K562 (cell line): Measurements from ENCODE around the gene SYNJ2. TPM values are rescaled to one million over a fixed set of nuclear protein-coding genes. Genes with fewer than 3 reads are reported as not detected.

ENCODE experiments used
- ATAC-seq: fragments of 200-7000 bp; cut with Tn5 transposase; 3 replicates; pipeline ENCODE4 v1.9.1; 2020; ENCODE audit warnings: moderate library complexity
- BruUV-seq: library from RNA; stranded (reverse); fragments of 400-500 nt; replicated peaks from 2 replicates; lab custom pipeline; 2021; lab: Mats Ljungman, UMichigan
- CTCF ChIA-PET: fragments of 300-600 bp; formaldehyde crosslinking; extraction: SDS; loops from one replicate; lab custom pipeline; 2021; ENCODE audit warnings: low intra/inter-chr PET ratio; lab: Yijun Ruan, JAX
- POLR2A ChIA-PET: fragments of 300-600, 350-650 bp; sonication (Branson Sonifier 250); formaldehyde crosslinking; extraction: SDS; loops from one replicate; lab custom pipeline; 2021; ENCODE audit warnings: antibody characterized with exemption, inconsistent platforms; lab: Yijun Ruan, JAX
- DNase-seq, 4 experiments: peaks; one replicate each; pipeline versions ENCODE4 v3.0.0 to v3.0.0-alpha.2; 2011 to 2018; ENCODE audit warnings: low spot score in 3 of 4, mixed read lengths in 3 of 4; ENCODE audit errors: extremely low read depth in 1 of 4
- FAIRE-seq: peaks from 2 replicates; lab custom pipeline; 2011; peaks lifted over from hg19 to GRCh38; lab: Jason Lieb, UNC
- H2AFZ ChIP-seq: 2 replicates; pipeline ENCODE4 v1.6.0; 2011; ENCODE audit warnings: low read depth, low read length, control low read depth, inconsistent platforms
- H3K27ac ChIP-seq: fragments of 200-600 bp; 3 replicates; pipeline ENCODE4 v1.8.0; 2011; ENCODE audit warnings: low read depth, mild to moderate bottlenecking, control low read depth, inconsistent platforms, low read length, moderate library complexity, mixed read lengths; ENCODE audit errors: extremely low read depth
- H3K27me3 ChIP-seq, 2 experiments: fragments of 300-600 bp in 1 of 2; 2 replicates in 1 of 2; 3 replicates in 1 of 2; pipeline versions ENCODE4 v1.6.0 to v1.8.0; 2011; ENCODE audit warnings: inconsistent platforms in 2 of 2, low read length in 2 of 2, mild to moderate bottlenecking in 1 of 2, mixed read lengths in 1 of 2, moderate library complexity in 1 of 2; ENCODE audit not compliant: control insufficient read depth in 2 of 2, insufficient read depth in 2 of 2
- H3K36me3 ChIP-seq: fragments of 300-600 bp; 3 replicates; pipeline ENCODE4 v1.8.0; 2011; ENCODE audit warnings: mild to moderate bottlenecking, low read length, inconsistent platforms; ENCODE audit not compliant: control insufficient read depth, insufficient read depth
- H3K4me1 ChIP-seq, 2 experiments: fragments of 200-600 bp in 1 of 2; replicated peaks in 1 of 2; 2 replicates in 1 of 2; 3 replicates in 1 of 2; pipeline versions ENCODE4 v1.5.1 to v1.8.0; 2011; ENCODE audit warnings: inconsistent platforms in 2 of 2, low read length in 2 of 2, mild to moderate bottlenecking in 1 of 2, mixed read lengths in 1 of 2, moderate library complexity in 1 of 2; ENCODE audit not compliant: control insufficient read depth in 2 of 2, insufficient read depth in 2 of 2
- H3K4me2 ChIP-seq: 2 replicates; pipeline ENCODE4 v1.6.1; 2011; ENCODE audit warnings: low read length, control low read depth, inconsistent platforms, mixed read lengths; ENCODE audit not compliant: insufficient read depth
- H3K4me3 ChIP-seq: fragments of 200-600 bp; sonication (generic), shearing (Covaris generic); 2 replicates; pipeline ENCODE4 v1.5.1; 2016; ENCODE audit warnings: control low read depth, inconsistent platforms
- H3K79me2 ChIP-seq: fragments of 200-600 bp; 3 replicates; pipeline ENCODE4 v1.8.0; 2011; ENCODE audit warnings: low read length, inconsistent platforms; ENCODE audit not compliant: control insufficient read depth, insufficient read depth
- H3K9ac ChIP-seq, 2 experiments: 2 replicates each; pipeline versions ENCODE4 v1.6.0 to v1.6.1; 2011; ENCODE audit warnings: low read depth in 2 of 2, low read length in 2 of 2, control low read depth in 1 of 2, inconsistent platforms in 1 of 2, mild to moderate bottlenecking in 1 of 2, mixed read lengths in 1 of 2; ENCODE audit not compliant: insufficient read depth in 1 of 2
- H3K9me1 ChIP-seq: one replicate; pipeline ENCODE4 v1.6.0; 2011; ENCODE audit warnings: inconsistent platforms, mild to moderate bottlenecking, low read length, moderate library complexity; ENCODE audit not compliant: control insufficient read depth, insufficient read depth
- H3K9me3 ChIP-seq: replicated peaks from 2 replicates; pipeline ENCODE4 v1.5.1; 2011; ENCODE audit warnings: low read depth, low read length, inconsistent platforms; ENCODE audit not compliant: control insufficient read depth, insufficient read depth
- H4K20me1 ChIP-seq: replicated peaks from 2 replicates; pipeline ENCODE4 v1.6.1; 2011; ENCODE audit warnings: low read length, inconsistent platforms, mixed read lengths; ENCODE audit not compliant: control insufficient read depth, insufficient read depth
- ARID1B ChIP-seq: fragments of 450-650 bp; IDR thresholded peaks from 2 replicates; pipeline ENCODE4 v1.6.1; 2016; ENCODE audit warnings: antibody characterized with exemption, mild to moderate bottlenecking, inconsistent platforms
- FOXM1 ChIP-seq, 2 experiments: fragments of 450-650 bp in 1 of 2; sonication (generic) in 1 of 2; formaldehyde crosslinking in 1 of 2; IDR thresholded peaks; 2 replicates each; pipeline versions ENCODE4 v1.6.1 to v1.9.0; 2017 to 2022; ENCODE audit warnings: low read depth in 2 of 2, mild to moderate bottlenecking in 2 of 2, missing genetic modification reagents in 1 of 2, moderate library complexity in 1 of 2
- JUN ChIP-seq, 2 experiments: sonication (generic) in 1 of 2; formaldehyde crosslinking in 1 of 2; IDR thresholded peaks; 2 replicates each; pipeline versions ENCODE4 v1.6.1 to v1.8.0; 2012 to 2022; ENCODE audit warnings: borderline replicate concordance in 2 of 2, mild to moderate bottlenecking in 2 of 2, improper control_type of control experiment in 1 of 2, low read depth in 1 of 2, low read length in 1 of 2, missing genetic modification reagents in 1 of 2
- MNT ChIP-seq, 2 experiments: fragments of 450-650 bp; conservative IDR thresholded peaks; 2 replicates each; pipeline ENCODE4 v1.6.1; 2017; ENCODE audit warnings: mild to moderate bottlenecking in 2 of 2, moderate library complexity in 2 of 2
- NCOR1 ChIP-seq: fragments of 450-650 bp; IDR thresholded peaks from 2 replicates; pipeline ENCODE4 v1.6.1; 2016; ENCODE audit warnings: mild to moderate bottlenecking, moderate library complexity
- POLR3G ChIP-seq: IDR thresholded peaks from 2 replicates; pipeline ENCODE4 v1.6.1; 2011; ENCODE audit not compliant: insufficient read length, insufficient replicate concordance; ENCODE audit errors: extremely low read depth
- SRSF7 ChIP-seq: fragments of 200-400 bp; formaldehyde crosslinking; optimal IDR thresholded peaks from 2 replicates; pipeline ENCODE3; 2017; ENCODE audit warnings: mild to moderate bottlenecking, low read depth, low read length
- ZNF212 ChIP-seq: fragments of 450-650 bp; formaldehyde crosslinking; IDR thresholded peaks from 2 replicates; pipeline ENCODE4 v1.4.0; 2020; ENCODE audit warnings: mild to moderate bottlenecking
- WGBS: fragments of 100-300 bp; shearing (Covaris generic); methylation state at CpG from one replicate; pipeline ENCODE4 v1.1.6; 2016; ENCODE audit warnings: low coverage, mixed read lengths; ENCODE audit not compliant: insufficient coverage; ENCODE audit errors: missing lambda C conversion rate; 5-methylcytosine and 5-hydroxymethylcytosine counted together
- in situ Hi-C: fragments of 300-500 bp; cut with MboI; formaldehyde crosslinking; loops from 4 replicates; pipeline ENCODE4 v1.15.0; 2018; ENCODE audit warnings: inconsistent platforms, mixed read lengths
- intact Hi-C: fragments of 100-400 bp; cut with micrococcal nuclease; formaldehyde crosslinking; loops from 2 replicates; pipeline ENCODE4 v1.14.2; 2022
- polyA plus RNA-seq, 8 experiments: library from polyadenylated mRNA; depleted of rRNA in 4 of 8; stranded (reverse) in 5 of 8; unstranded in 3 of 8; fragments of >200 nt; fragmentation: Nextera tagmentation in 2 of 8; fragmentation: Illumina TruSeq in 1 of 8; extraction: Ambion mirVana in 2 of 8; extraction: Trizol in 1 of 8; gene quantifications; 2 replicates each; pipeline versions ENCODE4 v1.2.1 to v1.2.3, GENCODE V29; 2011 to 2014; ENCODE audit warnings: inconsistent platforms in 1 of 8, missing spikeins in 1 of 8
- total RNA-seq, 7 experiments: library from RNA; depleted of rRNA in 6 of 7; stranded (reverse); fragments of >200 nt in 6 of 7; fragmentation: Illumina TruSeq in 2 of 7; extraction: Trizol in 2 of 7; gene quantifications; 2 replicates each; pipeline versions ENCODE4 v1.2.1 to v1.2.3, GENCODE V29; 2011 to 2021; ENCODE audit warnings: low replicate concordance in 1 of 7
- TF ChIP-seq, protein P1 (sequence below): sonication (generic); formaldehyde crosslinking; IDR thresholded peaks from 2 replicates; pipeline ENCODE4 v1.8.0; 2022; ENCODE audit warnings: missing genetic modification reagents, mild to moderate bottlenecking, borderline replicate concordance

Gene SYNJ2
- total and polyA plus RNA-seq, 9 of the 15 experiments (the other 6 are each of a cell fraction or from before 2014, with no cell fraction given) = 3.0 to 27.7 (median 17.8) TPM

- TF ChIP-seq, protein P1, sequence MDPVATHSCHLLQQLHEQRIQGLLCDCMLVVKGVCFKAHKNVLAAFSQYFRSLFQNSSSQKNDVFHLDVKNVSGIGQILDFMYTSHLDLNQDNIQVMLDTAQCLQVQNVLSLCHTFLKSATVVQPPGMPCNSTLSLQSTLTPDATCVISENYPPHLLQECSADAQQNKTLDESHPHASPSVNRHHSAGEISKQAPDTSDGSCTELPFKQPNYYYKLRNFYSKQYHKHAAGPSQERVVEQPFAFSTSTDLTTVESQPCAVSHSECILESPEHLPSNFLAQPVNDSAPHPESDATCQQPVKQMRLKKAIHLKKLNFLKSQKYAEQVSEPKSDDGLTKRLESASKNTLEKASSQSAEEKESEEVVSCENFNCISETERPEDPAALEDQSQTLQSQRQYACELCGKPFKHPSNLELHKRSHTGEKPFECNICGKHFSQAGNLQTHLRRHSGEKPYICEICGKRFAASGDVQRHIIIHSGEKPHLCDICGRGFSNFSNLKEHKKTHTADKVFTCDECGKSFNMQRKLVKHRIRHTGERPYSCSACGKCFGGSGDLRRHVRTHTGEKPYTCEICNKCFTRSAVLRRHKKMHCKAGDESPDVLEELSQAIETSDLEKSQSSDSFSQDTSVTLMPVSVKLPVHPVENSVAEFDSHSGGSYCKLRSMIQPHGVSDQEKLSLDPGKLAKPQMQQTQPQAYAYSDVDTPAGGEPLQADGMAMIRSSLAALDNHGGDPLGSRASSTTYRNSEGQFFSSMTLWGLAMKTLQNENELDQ = no peak
- TF ChIP-seq NCOR1 = no peak
- TF ChIP-seq ZNF212 (CRISPR knock-in tag) = no peak
- no peak for TF ChIP-seq JUN (IDR thresholded peaks at IDR 0.05; ENCODE audit: borderline replicate concordance, low read depth, low read length)
- TF ChIP-seq JUN (CRISPR knock-in tag; IDR thresholded peaks at IDR 0.05; ENCODE audit: borderline replicate concordance) = no peak
- TF ChIP-seq FOXM1 (IDR thresholded peaks at IDR 0.05; ENCODE audit: low read depth) = no peak
- no peak for TF ChIP-seq FOXM1 (CRISPR knock-in tag; IDR thresholded peaks at IDR 0.05; ENCODE audit: low read depth)
Observed at GRCh38 chr6:157980288-157981131, 1.2 kb upstream of the SYNJ2 start (continued).

DNA sequence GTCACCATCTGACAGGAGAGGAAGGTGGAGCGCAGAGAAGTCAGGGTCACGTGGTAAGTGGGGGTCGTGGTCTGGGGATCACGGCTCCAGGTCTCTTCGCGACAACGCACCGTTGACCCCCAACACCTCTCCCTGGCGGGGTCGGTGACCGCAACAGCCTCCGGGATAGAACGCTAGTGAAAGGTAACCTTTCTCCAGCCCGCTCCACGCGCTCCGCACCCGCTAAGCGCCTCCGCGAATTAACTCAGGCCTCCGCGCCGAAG lies 600 bp upstream of the SYNJ2 start:
- FAIRE-seq (no peak), DNase-seq (peak in 3 of 4 experiments; percentile 57 to 83 (median 78)), ATAC-seq (no peak)
- H3K4me2 ChIP-seq = peak overlapping the region; percentile 88
- peak overlapping the region; percentile 97 for H2AFZ ChIP-seq
- ChIA-PET POLR2A (interaction anchor here (1.1 kb wide), 1 partner anchor 9 kb away, joined by 3 read pairs; no protein-coding TSS in a partner anchor), CTCF (interaction anchor here (2.1 kb wide), 1 partner anchor 91 kb away, joined by 12 read pairs; no protein-coding TSS in a partner anchor)
- peak overlapping the region; percentile 85 for H3K27ac ChIP-seq
- in situ Hi-C loops (no loop called here), intact Hi-C loops (loop anchor here (5.0 to 10.0 kb wide), 2 partner anchors 151 to 224 kb away; no protein-coding TSS in a partner anchor)
- H3K9ac ChIP-seq = peak overlapping the region; percentile 75 to 98
- peaks cover 12% of the 10 kb centered on the region; the same call in 1 of the 2 replicates for H4K20me1 ChIP-seq
- no peaks in the 10 kb centered on the region; the same call in 2 of the 3 replicates for H3K36me3 ChIP-seq
- H3K27me3 ChIP-seq = no peaks in the 10 kb centered on the region
- peaks cover 41% of the 10 kb centered on the region for H3K79me2 ChIP-seq
- no peaks in the 10 kb centered on the region for H3K9me1 ChIP-seq
- H3K4me1 ChIP-seq = peaks cover 24 to 33% of the 10 kb centered on the region in 2 experiments; a peak in 4 of 5 replicates
- no peaks in the 10 kb centered on the region for H3K9me3 ChIP-seq
- BruUV-seq = TSS peak; percentile 83
- WGBS = 2% methylated on average over 24 of the region's 24 CpGs
- H3K4me3 ChIP-seq = peak overlapping the region; percentile 79
- TF ChIP-seq MNT (conservative IDR thresholded peaks at IDR 0.05) (peak; percentile 72 to 89; a peak in 3 of 4 replicates), ARID1B (peak; percentile 47), POLR3G (no peak), SRSF7 (no peak)
